ENCODE data around the gene HERC3.

The HERC3 gene

GRCh38 chr4:88660446-88661294, 68.4 kb downstream of the HERC3 start:
- Histone ChIP-seq H3K4me3 (no peak overlapping the region), H3K27ac (no peak overlapping the region), H3K9ac (ENCODE audit: insufficient read length) (no peak overlapping the region), H3K9me3 (ENCODE audit: low read depth, low read length) (no peaks in the 10 kb centered on the region), H3K36me3 (ENCODE audit: insufficient read depth, low read length) (no peaks in the 10 kb centered on the region)
- DNase-seq (ENCODE audit: low read depth, low spot score) = no peak
- no peak for TF ChIP-seq EZH2 (IDR thresholded peaks at IDR 0.05)
- TF ChIP-seq POLR2AphosphoS5 (IDR thresholded peaks at IDR 0.05; ENCODE audit: borderline replicate concordance, low read depth, low read length) = no peak

DNA sequence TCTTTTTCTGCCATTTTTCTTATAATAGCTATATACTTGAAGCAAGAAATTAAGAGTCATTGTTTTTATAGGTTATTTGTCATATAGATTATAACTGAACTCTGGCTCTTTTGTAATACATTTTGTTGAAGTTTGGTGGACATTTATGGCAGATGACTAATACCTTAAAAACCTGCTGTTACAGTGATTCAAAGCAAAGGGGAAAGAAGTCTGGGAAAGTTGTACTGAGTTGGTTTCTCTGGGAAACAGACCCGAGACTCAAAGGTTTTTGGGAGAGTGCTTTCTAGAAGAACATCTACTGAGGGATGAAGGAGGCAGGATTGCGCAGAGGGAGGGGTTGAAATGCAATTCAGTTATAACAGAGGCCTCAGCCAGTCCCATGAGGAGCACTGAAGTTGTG, 69.5 kb downstream of the HERC3 start:
- H3K36me3 ChIP-seq (ENCODE audit: insufficient read depth, low read length) = no peaks in the 10 kb centered on the region
- H3K27ac ChIP-seq = no peak overlapping the region
- TF ChIP-seq EZH2 (IDR thresholded peaks at IDR 0.05) (no peak), POLR2AphosphoS5 (IDR thresholded peaks at IDR 0.05; ENCODE audit: borderline replicate concordance, low read depth, low read length) (no peak), FOXP2 (optimal IDR thresholded peaks at IDR 0.05; ENCODE audit: control extremely low read depth, extremely low read length, insufficient read depth) (no peak)
- H3K9ac ChIP-seq (ENCODE audit: insufficient read length) = no peak overlapping the region
- no peaks in the 10 kb centered on the region for H3K9me3 ChIP-seq (ENCODE audit: low read depth, low read length)
- H3K4me3 ChIP-seq = no peak overlapping the region
- no peak for DNase-seq (ENCODE audit: low read depth, low spot score)

- TF ChIP-seq EZH2 (IDR thresholded peaks at IDR 0.05) = no peak
- no peak for TF ChIP-seq POLR2AphosphoS5 (IDR thresholded peaks at IDR 0.05; ENCODE audit: borderline replicate concordance, low read depth, low read length)
- no peak for TF ChIP-seq FOXP2 (optimal IDR thresholded peaks at IDR 0.05; ENCODE audit: control extremely low read depth, extremely low read length, insufficient read depth)
- DNase-seq (ENCODE audit: low read depth, low spot score) = peak; percentile 37
Measured at GRCh38 chr4:88672987-88673386, 80.7 kb downstream of the HERC3 start.

DNA sequence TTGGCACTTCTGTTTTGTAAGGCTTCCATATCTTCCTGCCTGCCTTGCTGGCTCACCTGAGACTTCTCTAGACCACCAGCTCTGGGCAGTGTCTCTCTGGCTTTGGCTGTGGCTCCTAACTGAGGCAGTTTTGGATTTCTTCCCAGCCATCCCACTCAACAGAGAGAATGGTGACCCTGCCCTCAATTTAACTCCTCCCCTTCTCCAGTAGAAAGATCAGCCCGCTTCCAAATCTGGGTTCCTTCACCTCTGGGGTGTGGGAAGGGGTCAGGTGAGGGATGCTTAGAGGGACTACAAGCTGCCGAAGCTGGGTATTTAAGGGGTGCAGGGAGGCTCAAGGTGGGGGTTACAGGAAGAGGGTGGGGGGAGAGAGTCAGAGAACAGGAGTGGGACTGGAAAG, 81.6 kb downstream of the HERC3 start:
- Histone ChIP-seq H3K36me3 (ENCODE audit: insufficient read depth, low read length) (no peaks in the 10 kb centered on the region), H3K4me3 (no peak overlapping the region), H3K9me3 (ENCODE audit: low read depth, low read length) (no peaks in the 10 kb centered on the region), H3K27ac (no peak overlapping the region), H3K9ac (ENCODE audit: insufficient read length) (no peak overlapping the region)
- DNase-seq (ENCODE audit: low read depth, low spot score) = no peak
- TF ChIP-seq EZH2 (IDR thresholded peaks at IDR 0.05) (no peak), POLR2AphosphoS5 (IDR thresholded peaks at IDR 0.05; ENCODE audit: borderline replicate concordance, low read depth, low read length) (no peak), FOXP2 (optimal IDR thresholded peaks at IDR 0.05; ENCODE audit: control extremely low read depth, extremely low read length, insufficient read depth) (no peak)

More at GRCh38 chr4:88672987-88673386, 80.7 kb downstream of the HERC3 start:
- Histone ChIP-seq H3K9me3 (ENCODE audit: low read depth, low read length) (no peaks in the 10 kb centered on the region), H3K9ac (ENCODE audit: insufficient read length) (no peak overlapping the region), H3K4me3 (0 out of 2 replicates have a peak overlapping the region, but pooled peaks have one; percentile 16), H3K27ac (no peak overlapping the region), H3K36me3 (ENCODE audit: insufficient read depth, low read length) (no peaks in the 10 kb centered on the region)

GRCh38 chr4:88674565-88674964, 82.3 kb downstream of the HERC3 start:
- Histone ChIP-seq H3K4me3 (no peak overlapping the region), H3K27ac (no peak overlapping the region), H3K9ac (ENCODE audit: insufficient read length) (no peak overlapping the region), H3K9me3 (ENCODE audit: low read depth, low read length) (no peaks in the 10 kb centered on the region), H3K36me3 (ENCODE audit: insufficient read depth, low read length) (no peaks in the 10 kb centered on the region)
- TF ChIP-seq FOXP2 (optimal IDR thresholded peaks at IDR 0.05; ENCODE audit: control extremely low read depth, extremely low read length, insufficient read depth) (no peak), EZH2 (IDR thresholded peaks at IDR 0.05) (no peak), POLR2AphosphoS5 (IDR thresholded peaks at IDR 0.05; ENCODE audit: borderline replicate concordance, low read depth, low read length) (no peak)
- DNase-seq (ENCODE audit: low read depth, low spot score) = no peak

- no peak for DNase-seq (ENCODE audit: low read depth, low spot score)
- Histone ChIP-seq H3K9ac (ENCODE audit: insufficient read length) (no peak overlapping the region), H3K4me3 (no peak overlapping the region), H3K9me3 (ENCODE audit: low read depth, low read length) (no peaks in the 10 kb centered on the region), H3K36me3 (ENCODE audit: insufficient read depth, low read length) (no peaks in the 10 kb centered on the region), H3K27ac (no peak overlapping the region)
- TF ChIP-seq EZH2 (IDR thresholded peaks at IDR 0.05) = no peak
- no peak for TF ChIP-seq FOXP2 (optimal IDR thresholded peaks at IDR 0.05; ENCODE audit: control extremely low read depth, extremely low read length, insufficient read depth)
- TF ChIP-seq POLR2AphosphoS5 (IDR thresholded peaks at IDR 0.05; ENCODE audit: borderline replicate concordance, low read depth, low read length) = no peak
Measured at GRCh38 chr4:88674979-88675378, 82.7 kb downstream of the HERC3 start.

DNA sequence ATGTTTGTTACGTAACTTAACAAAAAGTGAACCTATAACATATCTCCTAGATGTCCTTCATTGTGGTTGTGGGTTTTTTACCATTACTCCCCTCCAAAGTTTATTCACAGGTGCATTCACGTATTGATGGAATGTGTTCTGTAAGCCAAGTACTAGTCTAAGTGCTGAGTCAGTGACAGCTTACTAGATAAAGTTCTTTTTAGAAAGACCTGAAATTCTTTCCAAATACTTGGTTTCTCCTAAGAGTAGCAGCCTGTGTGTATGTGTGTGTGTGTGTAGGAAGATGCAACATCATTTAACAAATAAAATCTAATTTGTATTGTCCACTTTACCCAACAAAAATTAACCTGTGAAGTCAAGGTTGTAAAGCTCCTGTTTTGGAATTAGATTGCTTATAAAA, 83.3 kb downstream of the HERC3 start:
- H3K9ac ChIP-seq (ENCODE audit: insufficient read length) = no peak overlapping the region
- TF ChIP-seq EZH2 (IDR thresholded peaks at IDR 0.05) (no peak), FOXP2 (optimal IDR thresholded peaks at IDR 0.05; ENCODE audit: control extremely low read depth, extremely low read length, insufficient read depth) (no peak), POLR2AphosphoS5 (IDR thresholded peaks at IDR 0.05; ENCODE audit: borderline replicate concordance, low read depth, low read length) (no peak)
- no peak for DNase-seq (ENCODE audit: low read depth, low spot score)

GRCh38 chr4:88681209-88681608, 88.9 kb downstream of the HERC3 start:
- H3K36me3 ChIP-seq (ENCODE audit: insufficient read depth, low read length) = no peaks in the 10 kb centered on the region
- no peak overlapping the region for H3K27ac ChIP-seq
- H3K4me3 ChIP-seq = no peak overlapping the region
- DNase-seq (ENCODE audit: low read depth, low spot score) = no peak
- no peaks in the 10 kb centered on the region for H3K9me3 ChIP-seq (ENCODE audit: low read depth, low read length)
- no peak for TF ChIP-seq FOXP2 (optimal IDR thresholded peaks at IDR 0.05; ENCODE audit: control extremely low read depth, extremely low read length, insufficient read depth)
- TF ChIP-seq EZH2 (IDR thresholded peaks at IDR 0.05) = no peak
- TF ChIP-seq POLR2AphosphoS5 (IDR thresholded peaks at IDR 0.05; ENCODE audit: borderline replicate concordance, low read depth, low read length) = no peak
- H3K9ac ChIP-seq (ENCODE audit: insufficient read length) = no peak overlapping the region

More for the DNA sequence above, 83.3 kb downstream of the HERC3 start:
- Histone ChIP-seq H3K27ac (no peak overlapping the region), H3K9me3 (ENCODE audit: low read depth, low read length) (no peaks in the 10 kb centered on the region), H3K4me3 (no peak overlapping the region), H3K36me3 (ENCODE audit: insufficient read depth, low read length) (no peaks in the 10 kb centered on the region)

Data from SK-N-MC (cell line).